ENCODE data around the gene SEMA6D. TPM values are rescaled to one million over a fixed set of nuclear protein-coding genes. Genes with fewer than 3 reads are reported as not detected.

SEMA6D gene
- 20.3 TPM for polyA plus RNA-seq (2013, experiment 1 of 2)
- polyA plus RNA-seq (2013, experiment 2 of 2) = 19.3 TPM

- Histone ChIP-seq H3K36me3 (ENCODE audit: control insufficient read depth in 1 of 2, insufficient read depth in 2 of 2, low read depth in 1 of 2, low read length in 2 of 2) (no peaks in the 10 kb centered on the region), H3K14ac (ENCODE audit: low read length in 2 of 2) (peak within 1 kb of the TSS in 1 of 2 experiments; percentile 11), H3K27me3 (ENCODE audit: control insufficient read depth in 1 of 2, insufficient read depth in 1 of 2, low read length in 2 of 2) (peaks cover 4 to 23% of the 10 kb centered on the region in 2 experiments), H3K27ac (ENCODE audit: low read length, poor library complexity, severe bottlenecking) (peak within 1 kb of the TSS; percentile 33), H3K23ac (ENCODE audit: low read length in 2 of 2) (peak within 1 kb of the TSS in 1 of 2 experiments; percentile 96), H3K9me3 (ENCODE audit: control insufficient read depth, low read length) (no peaks in the 10 kb centered on the region), H2BK120ac (ENCODE audit: low read depth, low read length) (peak within 1 kb of the TSS; percentile 83), H2BK5ac (ENCODE audit: low read depth, low read length, poor library complexity, severe bottlenecking) (no peak within 1 kb of the TSS), H4K8ac (ENCODE audit: low read length) (peak within 1 kb of the TSS; percentile 80), H3K4ac (ENCODE audit: low read depth in 1 of 2, low read length in 2 of 2) (peak within 1 kb of the TSS in 1 of 2 experiments; percentile 22), H2BK15ac (ENCODE audit: low read depth, poor library complexity, severe bottlenecking) (peak within 1 kb of the TSS; percentile 90), H3K79me1 (replicated peaks; ENCODE audit: low read length, poor library complexity, severe bottlenecking) (peaks cover 2% of the 10 kb centered on the region), H2AFZ (ENCODE audit: low read depth, low read length) (peak within 1 kb of the TSS; percentile 46), H3K4me3 (ENCODE audit: insufficient read depth in 1 of 2, low read depth in 1 of 2, low read length in 2 of 2) (peak within 1 kb of the TSS; percentile 61 to 81), H3K9ac (ENCODE audit: low read length) (peak within 1 kb of the TSS; percentile 63), H4K91ac (ENCODE audit: low read length) (peak within 1 kb of the TSS; percentile 68), H3K4me1 (ENCODE audit: control insufficient read depth, insufficient read depth, low read depth, low read length) (peaks cover 2% of the 10 kb centered on the region), H2AK5ac (ENCODE audit: low read length, severe bottlenecking) (no peak within 1 kb of the TSS), H3K18ac (ENCODE audit: low read depth in 1 of 2, low read length in 2 of 2) (peak within 1 kb of the TSS; percentile 77 to 84), H3K4me2 (ENCODE audit: low read length, poor library complexity, severe bottlenecking) (peak within 1 kb of the TSS; percentile 99), H2BK12ac (ENCODE audit: low read length in 2 of 2) (peak within 1 kb of the TSS in 1 of 2 experiments; percentile 45)
- DNase-seq = peak; percentile 93
- WGBS = under 1% methylated on average over 31 of the region's 40 CpGs
These were observed at the start of gene SEMA6D for GRCh38 chr15:47717036-47717612. Gene SEMA6D, plus strand, starts transcription at chr15:47717505. Its CDS starts 42,294 bp downstream, at chr15:47759799.

GRCh38 chr15:47669221-47669620 is 48.1 kb upstream of the SEMA6D start:
- Histone ChIP-seq H3K27ac (ENCODE audit: low read length, poor library complexity, severe bottlenecking) (no peak overlapping the region), H3K4ac (ENCODE audit: low read depth in 1 of 2, low read length in 2 of 2) (no peak overlapping the region), H3K36me3 (ENCODE audit: control insufficient read depth in 1 of 2, insufficient read depth in 2 of 2, low read depth in 1 of 2, low read length in 2 of 2) (no peaks in the 10 kb centered on the region), H3K4me3 (ENCODE audit: insufficient read depth in 1 of 2, low read depth in 1 of 2, low read length in 2 of 2) (no peak overlapping the region), H4K91ac (ENCODE audit: low read length) (no peak overlapping the region), H2BK5ac (ENCODE audit: low read depth, low read length, poor library complexity, severe bottlenecking) (no peak overlapping the region), H3K9ac (ENCODE audit: low read length) (no peak overlapping the region), H2AK5ac (ENCODE audit: low read length, severe bottlenecking) (no peak overlapping the region), H2BK15ac (ENCODE audit: low read depth, poor library complexity, severe bottlenecking) (no peak overlapping the region), H3K79me1 (replicated peaks; ENCODE audit: low read length, poor library complexity, severe bottlenecking) (no peaks in the 10 kb centered on the region), H3K27me3 (ENCODE audit: control insufficient read depth in 1 of 2, insufficient read depth in 1 of 2, low read length in 2 of 2) (peaks cover 0 to 5% of the 10 kb centered on the region in 2 experiments), H2BK120ac (ENCODE audit: low read depth, low read length) (no peak overlapping the region), H3K4me2 (ENCODE audit: low read length, poor library complexity, severe bottlenecking) (no peak overlapping the region), H2AFZ (ENCODE audit: low read depth, low read length) (no peak overlapping the region), H2BK12ac (ENCODE audit: low read length in 2 of 2) (no peak overlapping the region), H3K9me3 (ENCODE audit: control insufficient read depth, low read length) (no peaks in the 10 kb centered on the region), H3K23ac (ENCODE audit: low read length in 2 of 2) (no peak overlapping the region), H3K4me1 (ENCODE audit: control insufficient read depth, insufficient read depth, low read depth, low read length) (no peaks in the 10 kb centered on the region), H4K8ac (ENCODE audit: low read length) (no peak overlapping the region), H3K14ac (ENCODE audit: low read length in 2 of 2) (no peak overlapping the region), H3K18ac (ENCODE audit: low read depth in 1 of 2, low read length in 2 of 2) (no peak overlapping the region)
- WGBS = no CpG with 5 or more reads among the region's 2 CpGs
- no peak for DNase-seq

DNA sequence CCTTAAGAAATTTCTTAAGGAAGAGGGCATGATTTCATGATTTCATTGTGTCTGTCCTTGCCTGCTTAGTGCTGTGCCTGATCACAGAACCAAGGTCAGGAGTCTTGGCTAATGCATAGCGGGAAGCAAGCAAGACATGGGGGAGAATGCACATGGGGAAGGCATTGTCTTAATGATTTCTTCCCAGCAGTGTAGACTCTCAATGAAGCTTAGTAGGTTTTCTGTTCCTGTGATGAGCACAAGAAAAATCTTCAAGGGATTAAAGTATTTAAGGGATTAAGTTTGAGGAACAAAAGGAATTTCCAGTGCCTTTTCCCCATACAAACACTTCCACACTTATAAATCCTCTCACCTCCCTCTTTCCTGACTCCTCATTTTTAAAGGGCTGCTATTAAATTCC is 46.9 kb upstream of the SEMA6D start:
- WGBS = 100% methylated on average over 1 of the region's 1 CpG

DNA sequence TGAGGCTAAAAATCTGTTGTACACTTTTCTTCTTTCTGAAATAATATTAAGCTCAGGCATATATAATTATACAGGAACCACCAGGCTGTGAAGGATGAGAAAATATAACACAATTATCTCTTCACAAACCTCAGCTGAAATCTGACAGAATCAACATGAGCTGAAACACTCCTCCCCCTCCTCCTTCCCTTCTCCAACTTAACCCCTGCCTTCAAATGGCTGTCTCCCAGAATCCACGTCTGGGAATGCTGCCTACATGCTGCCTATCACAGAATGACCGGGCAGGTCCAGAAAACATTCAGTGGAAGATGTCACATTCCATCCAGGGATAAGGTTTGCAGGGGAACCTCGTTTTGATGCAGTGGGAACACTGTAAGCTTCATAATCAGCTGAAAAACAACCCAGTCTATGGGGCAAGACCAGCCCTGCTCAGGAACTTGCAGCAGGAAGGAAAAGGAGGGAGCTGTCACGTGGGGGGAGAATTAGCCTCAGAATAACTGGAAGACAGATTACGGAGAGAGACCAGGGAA is 44.0 kb upstream of the SEMA6D start:
- Histone ChIP-seq H2BK15ac (ENCODE audit: low read depth, poor library complexity, severe bottlenecking) (no peak overlapping the region), H4K91ac (ENCODE audit: low read length) (no peak overlapping the region), H3K4me2 (ENCODE audit: low read length, poor library complexity, severe bottlenecking) (no peak overlapping the region), H2AFZ (ENCODE audit: low read depth, low read length) (no peak overlapping the region), H3K4me1 (ENCODE audit: control insufficient read depth, insufficient read depth, low read depth, low read length) (no peaks in the 10 kb centered on the region), H3K4ac (ENCODE audit: low read depth in 1 of 2, low read length in 2 of 2) (no peak overlapping the region), H3K27me3 (ENCODE audit: control insufficient read depth in 1 of 2, insufficient read depth in 1 of 2, low read length in 2 of 2) (peaks cover 0 to 5% of the 10 kb centered on the region in 2 experiments), H3K36me3 (ENCODE audit: control insufficient read depth in 1 of 2, insufficient read depth in 2 of 2, low read depth in 1 of 2, low read length in 2 of 2) (no peaks in the 10 kb centered on the region), H3K79me1 (replicated peaks; ENCODE audit: low read length, poor library complexity, severe bottlenecking) (no peaks in the 10 kb centered on the region), H3K4me3 (ENCODE audit: insufficient read depth in 1 of 2, low read depth in 1 of 2, low read length in 2 of 2) (no peak overlapping the region), H3K14ac (ENCODE audit: low read length in 2 of 2) (no peak overlapping the region), H2AK5ac (ENCODE audit: low read length, severe bottlenecking) (no peak overlapping the region), H3K9me3 (ENCODE audit: control insufficient read depth, low read length) (no peaks in the 10 kb centered on the region), H2BK120ac (ENCODE audit: low read depth, low read length) (no peak overlapping the region), H3K9ac (ENCODE audit: low read length) (no peak overlapping the region), H3K18ac (ENCODE audit: low read depth in 1 of 2, low read length in 2 of 2) (no peak overlapping the region), H2BK5ac (ENCODE audit: low read depth, low read length, poor library complexity, severe bottlenecking) (no peak overlapping the region), H4K8ac (ENCODE audit: low read length) (no peak overlapping the region), H3K27ac (ENCODE audit: low read length, poor library complexity, severe bottlenecking) (no peak overlapping the region), H3K23ac (ENCODE audit: low read length in 2 of 2) (no peak overlapping the region), H2BK12ac (ENCODE audit: low read length in 2 of 2) (no peak overlapping the region)
- WGBS = 30% methylated on average over 5 of the region's 5 CpGs
- DNase-seq = no peak

More for the DNA sequence above, 46.9 kb upstream of the SEMA6D start:
- no peak overlapping the region for H3K4me3 ChIP-seq (ENCODE audit: insufficient read depth in 1 of 2, low read depth in 1 of 2, low read length in 2 of 2)
- no peaks in the 10 kb centered on the region for H3K79me1 ChIP-seq (replicated peaks; ENCODE audit: low read length, poor library complexity, severe bottlenecking)
- H2AK5ac ChIP-seq (ENCODE audit: low read length, severe bottlenecking) = no peak overlapping the region
- no peak overlapping the region for H3K9ac ChIP-seq (ENCODE audit: low read length)
- H3K4ac ChIP-seq (ENCODE audit: low read depth in 1 of 2, low read length in 2 of 2) = no peak overlapping the region
- no peaks in the 10 kb centered on the region for H3K36me3 ChIP-seq (ENCODE audit: control insufficient read depth in 1 of 2, insufficient read depth in 2 of 2, low read depth in 1 of 2, low read length in 2 of 2)
- no peak overlapping the region for H3K23ac ChIP-seq (ENCODE audit: low read length in 2 of 2)
- no peak for DNase-seq
- H2BK5ac ChIP-seq (ENCODE audit: low read depth, low read length, poor library complexity, severe bottlenecking) = no peak overlapping the region
- H3K9me3 ChIP-seq (ENCODE audit: control insufficient read depth, low read length) = no peaks in the 10 kb centered on the region
- H3K4me2 ChIP-seq (ENCODE audit: low read length, poor library complexity, severe bottlenecking) = no peak overlapping the region
- H2BK120ac ChIP-seq (ENCODE audit: low read depth, low read length) = no peak overlapping the region
- H3K27me3 ChIP-seq (ENCODE audit: control insufficient read depth in 1 of 2, insufficient read depth in 1 of 2, low read length in 2 of 2) = peaks cover 0 to 5% of the 10 kb centered on the region in 2 experiments
- no peak overlapping the region for H3K27ac ChIP-seq (ENCODE audit: low read length, poor library complexity, severe bottlenecking)
- H3K14ac ChIP-seq (ENCODE audit: low read length in 2 of 2) = no peak overlapping the region
- no peak overlapping the region for H4K91ac ChIP-seq (ENCODE audit: low read length)
- no peak overlapping the region for H4K8ac ChIP-seq (ENCODE audit: low read length)
- H3K18ac ChIP-seq (ENCODE audit: low read depth in 1 of 2, low read length in 2 of 2) = no peak overlapping the region
- H2BK12ac ChIP-seq (ENCODE audit: low read length in 2 of 2) = no peak overlapping the region
- no peak overlapping the region for H2AFZ ChIP-seq (ENCODE audit: low read depth, low read length)
- H2BK15ac ChIP-seq (ENCODE audit: low read depth, poor library complexity, severe bottlenecking) = no peak overlapping the region
- no peaks in the 10 kb centered on the region for H3K4me1 ChIP-seq (ENCODE audit: control insufficient read depth, insufficient read depth, low read depth, low read length)

Measured in mesenchymal stem cell (in vitro differentiated cells and primary cell).